Natural killer cell (primary cell): ENCODE results near the gene FOXS1. TPM values are rescaled to one million over a fixed set of nuclear protein-coding genes. Genes with fewer than 3 reads are reported as not detected.

Experiments
- ATAC-seq, 3 donors: fragments of 150-1000 bp in 2 of 3; fragments of 200-7000 bp in 1 of 3; cut with Tn5 transposase; 1 replicate in 1 of 3; 2 replicates in 2 of 3; pipeline ENCODE4 v1.10.0; 2021; ENCODE audit warnings: mild to moderate bottlenecking in 2 of 3, moderate library complexity in 2 of 3
- DNase-seq, 2 donors: peaks; one replicate each; pipeline versions ENCODE4 v3.0.0 to v3.0.0-alpha.2; 2013 to 2021; ENCODE audit warnings: mixed read lengths in 1 of 2
- H3K27ac ChIP-seq: one replicate; pipeline ENCODE4 v1.5.1; 2013; ENCODE audit warnings: mild to moderate bottlenecking, low read length
- H3K27me3 ChIP-seq: one replicate; pipeline ENCODE4 v1.6.1; 2013; ENCODE audit warnings: low read length; ENCODE audit not compliant: control insufficient read depth, insufficient read depth
- H3K36me3 ChIP-seq: one replicate; pipeline ENCODE4 v1.6.1; 2013; ENCODE audit warnings: low read length; ENCODE audit not compliant: control insufficient read depth, insufficient read depth
- H3K4me1 ChIP-seq: one replicate; pipeline ENCODE4 v1.6.1; 2013; ENCODE audit warnings: low read length; ENCODE audit not compliant: control insufficient read depth, insufficient read depth
- H3K4me3 ChIP-seq: one replicate; pipeline ENCODE4 v1.5.1; 2013; ENCODE audit warnings: low read length
- H3K9me3 ChIP-seq: one replicate; pipeline ENCODE4 v1.6.1; 2013; ENCODE audit warnings: low read length; ENCODE audit not compliant: control insufficient read depth, insufficient read depth
- H3K27ac Mint-ChIP-seq, 2 donors: one replicate each; pipeline ENCODE4 v1.8.0; 2022; ENCODE audit warnings: mild to moderate bottlenecking in 2 of 2, mixed read lengths in 2 of 2, moderate library complexity in 1 of 2
- H3K27me3 Mint-ChIP-seq, 2 donors: one replicate each; pipeline ENCODE4 v1.8.0; 2022; ENCODE audit warnings: low read depth in 2 of 2, mixed read lengths in 2 of 2
- H3K36me3 Mint-ChIP-seq: one replicate; pipeline ENCODE4 v1.8.0; 2022; ENCODE audit warnings: mixed read lengths
- H3K4me1 Mint-ChIP-seq, 2 donors: one replicate each; pipeline ENCODE4 v1.8.0; 2022; ENCODE audit warnings: mixed read lengths in 2 of 2
- H3K4me3 Mint-ChIP-seq: one replicate; pipeline ENCODE4 v1.8.0; 2022; ENCODE audit warnings: mild to moderate bottlenecking, moderate library complexity, mixed read lengths
- H3K9me3 Mint-ChIP-seq, 2 donors: one replicate each; pipeline ENCODE4 v1.8.0; 2022; ENCODE audit warnings: mixed read lengths in 2 of 2
- WGBS: methylation state at CpG from one replicate; pipeline ENCODE4 v1.1.7; 2013; ENCODE audit warnings: missing lambda C conversion rate; ENCODE audit not compliant: insufficient coverage; 5-methylcytosine and 5-hydroxymethylcytosine counted together
- intact Hi-C: fragments of 100-400 bp; cut with micrococcal nuclease; formaldehyde crosslinking; loops from one replicate; pipeline ENCODE4 v1.14.2; 2022
- total RNA-seq, 4 donors: library from RNA; stranded (reverse); fragments of 120-200 nt in 1 of 4; gene quantifications; one replicate each; pipeline versions ENCODE4 v1.2.3 to v1.2.4, GENCODE V29; 2013 to 2022
- TF ChIP-seq, protein P1 (sequence below): fragments of 200-600 bp; IDR thresholded peaks from one replicate; pipeline ENCODE4 v1.8.0; 2022; ENCODE audit warnings: antibody characterized with exemption

Gene FOXS1
- total RNA-seq, 3 donors from 2014 or later (not counting 1 experiment from before 2014, with no cell fraction given), result not detected

- Histone ChIP-seq H3K9me3 (no peaks in the 10 kb centered on the region), H3K4me1 (no peaks in the 10 kb centered on the region), H3K27me3 (no peaks in the 10 kb centered on the region), H3K27ac (no peak overlapping the region), H3K4me3 (no peak overlapping the region), H3K36me3 (no peaks in the 10 kb centered on the region)
- ATAC-seq (no peak), DNase-seq (no peak)
- no peaks in the 10 kb centered on the region for H3K36me3 Mint-ChIP-seq
- intact Hi-C loops, result no loop called here
- WGBS, result 92% methylated on average over 3 of the region's 4 CpGs
- H3K4me3 Mint-ChIP-seq, result no peak overlapping the region
- no peaks in the 10 kb centered on the region for H3K27me3 Mint-ChIP-seq
- H3K27ac Mint-ChIP-seq, result no peak overlapping the region
- TF ChIP-seq, protein P1, sequence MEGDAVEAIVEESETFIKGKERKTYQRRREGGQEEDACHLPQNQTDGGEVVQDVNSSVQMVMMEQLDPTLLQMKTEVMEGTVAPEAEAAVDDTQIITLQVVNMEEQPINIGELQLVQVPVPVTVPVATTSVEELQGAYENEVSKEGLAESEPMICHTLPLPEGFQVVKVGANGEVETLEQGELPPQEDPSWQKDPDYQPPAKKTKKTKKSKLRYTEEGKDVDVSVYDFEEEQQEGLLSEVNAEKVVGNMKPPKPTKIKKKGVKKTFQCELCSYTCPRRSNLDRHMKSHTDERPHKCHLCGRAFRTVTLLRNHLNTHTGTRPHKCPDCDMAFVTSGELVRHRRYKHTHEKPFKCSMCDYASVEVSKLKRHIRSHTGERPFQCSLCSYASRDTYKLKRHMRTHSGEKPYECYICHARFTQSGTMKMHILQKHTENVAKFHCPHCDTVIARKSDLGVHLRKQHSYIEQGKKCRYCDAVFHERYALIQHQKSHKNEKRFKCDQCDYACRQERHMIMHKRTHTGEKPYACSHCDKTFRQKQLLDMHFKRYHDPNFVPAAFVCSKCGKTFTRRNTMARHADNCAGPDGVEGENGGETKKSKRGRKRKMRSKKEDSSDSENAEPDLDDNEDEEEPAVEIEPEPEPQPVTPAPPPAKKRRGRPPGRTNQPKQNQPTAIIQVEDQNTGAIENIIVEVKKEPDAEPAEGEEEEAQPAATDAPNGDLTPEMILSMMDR, result no peak
- H3K9me3 Mint-ChIP-seq, result no peaks in the 10 kb centered on the region
- no peaks in the 10 kb centered on the region for H3K4me1 Mint-ChIP-seq
These were observed 34.2 kb downstream of the FOXS1 start for GRCh38 chr20:31811198-31811597.

DNA sequence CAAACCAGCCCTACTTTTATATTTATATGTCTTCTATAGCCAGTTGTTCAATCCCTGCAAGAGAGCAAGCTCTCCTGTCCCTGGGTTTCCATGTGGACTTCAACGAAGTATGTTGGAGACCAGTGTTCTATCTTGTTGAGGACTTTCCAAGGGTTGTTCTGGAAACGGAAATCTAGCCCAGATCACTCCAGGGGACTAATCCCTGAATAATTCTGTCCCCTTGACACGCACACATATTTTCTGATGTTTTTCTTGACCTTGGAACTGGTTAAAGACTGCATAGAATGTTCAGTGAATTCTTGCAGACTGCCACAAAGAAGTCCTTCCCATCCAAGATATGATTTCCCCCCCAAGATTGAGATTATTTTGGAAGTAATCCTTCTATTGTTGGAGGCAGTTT, 35.7 kb downstream of the FOXS1 start:
- WGBS, result 100% methylated on average over 3 of the region's 3 CpGs
- Mint-ChIP-seq H3K27me3 (no peaks in the 10 kb centered on the region), H3K9me3 (no peaks in the 10 kb centered on the region), H3K36me3 (no peaks in the 10 kb centered on the region), H3K4me3 (no peak overlapping the region), H3K27ac (no peak overlapping the region), H3K4me1 (no peaks in the 10 kb centered on the region)
- DNase-seq (no peak), ATAC-seq (no peak)
- Histone ChIP-seq H3K27ac (no peak overlapping the region), H3K36me3 (no peaks in the 10 kb centered on the region), H3K9me3 (no peaks in the 10 kb centered on the region), H3K27me3 (no peaks in the 10 kb centered on the region), H3K4me3 (no peak overlapping the region), H3K4me1 (no peaks in the 10 kb centered on the region)
- intact Hi-C loops, result no loop called here
- TF ChIP-seq, protein P1, result no peak

GRCh38 chr20:31808481-31808880, 36.9 kb downstream of the FOXS1 start:
- Histone ChIP-seq H3K36me3 (no peaks in the 10 kb centered on the region), H3K27ac (no peak overlapping the region), H3K4me3 (no peak overlapping the region), H3K4me1 (no peaks in the 10 kb centered on the region), H3K27me3 (no peaks in the 10 kb centered on the region), H3K9me3 (no peaks in the 10 kb centered on the region)
- no peak overlapping the region for H3K27ac Mint-ChIP-seq
- no peak for ATAC-seq
- no peaks in the 10 kb centered on the region for H3K9me3 Mint-ChIP-seq
- DNase-seq, result no peak
- H3K27me3 Mint-ChIP-seq, result no peaks in the 10 kb centered on the region
- H3K4me3 Mint-ChIP-seq, result no peak overlapping the region
- WGBS, result 95% methylated on average over 3 of the region's 3 CpGs
- H3K4me1 Mint-ChIP-seq, result no peaks in the 10 kb centered on the region
- intact Hi-C loops, result no loop called here
- no peaks in the 10 kb centered on the region for H3K36me3 Mint-ChIP-seq
- TF ChIP-seq, protein P1, result no peak

GRCh38 chr20:31806564-31807355, 38.6 kb downstream of the FOXS1 start:
- Mint-ChIP-seq H3K4me1 (no peaks in the 10 kb centered on the region), H3K27ac (no peak overlapping the region), H3K27me3 (no peaks in the 10 kb centered on the region), H3K9me3 (no peaks in the 10 kb centered on the region), H3K4me3 (no peak overlapping the region), H3K36me3 (no peaks in the 10 kb centered on the region)
- Histone ChIP-seq H3K9me3 (no peaks in the 10 kb centered on the region), H3K36me3 (no peaks in the 10 kb centered on the region), H3K27me3 (no peaks in the 10 kb centered on the region), H3K27ac (no peak overlapping the region), H3K4me3 (no peak overlapping the region), H3K4me1 (no peaks in the 10 kb centered on the region)
- intact Hi-C loops, result no loop called here
- ATAC-seq (no peak), DNase-seq (no peak)
- 73% methylated on average over 8 of the region's 8 CpGs for WGBS
- TF ChIP-seq, protein P1, result no peak
